ENCODE measurements around the gene BTBD3.

Gene BTBD3

GRCh38 chr20:11912659-11913415 is 4.9 kb upstream of the BTBD3 start:
- Histone ChIP-seq H3K9me3 (ENCODE audit: control insufficient read depth, insufficient read depth, low read length) (no peaks in the 10 kb centered on the region), H3K4me1 (ENCODE audit: control insufficient read depth, insufficient read depth, low read length) (peaks cover 28% of the 10 kb centered on the region), H3K27ac (ENCODE audit: low read depth, low read length) (no peak overlapping the region), H3K4me3 (ENCODE audit: low read depth, low read length) (no peak overlapping the region), H3K27me3 (ENCODE audit: control insufficient read depth, insufficient read depth, low read length) (no peaks in the 10 kb centered on the region), H3K9ac (ENCODE audit: low read depth, low read length) (no peak overlapping the region), H3K36me3 (ENCODE audit: control insufficient read depth, insufficient read depth, low read length) (no peaks in the 10 kb centered on the region)

GRCh38 chr20:11918391-11918845 is 725 bp downstream of the BTBD3 start:
- Histone ChIP-seq H3K4me1 (ENCODE audit: control insufficient read depth, insufficient read depth, low read length) (peaks cover 37% of the 10 kb centered on the region), H3K27me3 (ENCODE audit: control insufficient read depth, insufficient read depth, low read length) (no peaks in the 10 kb centered on the region), H3K36me3 (ENCODE audit: control insufficient read depth, insufficient read depth, low read length) (peaks cover 19% of the 10 kb centered on the region), H3K9ac (ENCODE audit: low read depth, low read length) (no peak overlapping the region), H3K27ac (ENCODE audit: low read depth, low read length) (no peak overlapping the region), H3K4me3 (ENCODE audit: low read depth, low read length) (no peak overlapping the region), H3K9me3 (ENCODE audit: control insufficient read depth, insufficient read depth, low read length) (no peaks in the 10 kb centered on the region)

- H3K4me3 ChIP-seq (ENCODE audit: low read depth, low read length), result no peak overlapping the region
- no peak overlapping the region for H3K9ac ChIP-seq (ENCODE audit: low read depth, low read length)
Observed at GRCh38 chr20:11918981-11919380, 1.3 kb downstream of the BTBD3 start.

GRCh38 chr20:11919581-11919980 is 1.9 kb downstream of the BTBD3 start:
- H3K27me3 ChIP-seq (ENCODE audit: control insufficient read depth, insufficient read depth, low read length), result no peaks in the 10 kb centered on the region
- peaks cover 37% of the 10 kb centered on the region for H3K4me1 ChIP-seq (ENCODE audit: control insufficient read depth, insufficient read depth, low read length)
- H3K9me3 ChIP-seq (ENCODE audit: control insufficient read depth, insufficient read depth, low read length), result no peaks in the 10 kb centered on the region
- H3K27ac ChIP-seq (ENCODE audit: low read depth, low read length), result no peak overlapping the region
- peaks cover 27% of the 10 kb centered on the region for H3K36me3 ChIP-seq (ENCODE audit: control insufficient read depth, insufficient read depth, low read length)
- no peak overlapping the region for H3K4me3 ChIP-seq (ENCODE audit: low read depth, low read length)
- H3K9ac ChIP-seq (ENCODE audit: low read depth, low read length), result no peak overlapping the region

More at GRCh38 chr20:11918981-11919380, 1.3 kb downstream of the BTBD3 start:
- Histone ChIP-seq H3K4me1 (ENCODE audit: control insufficient read depth, insufficient read depth, low read length) (peaks cover 37% of the 10 kb centered on the region), H3K27me3 (ENCODE audit: control insufficient read depth, insufficient read depth, low read length) (no peaks in the 10 kb centered on the region), H3K27ac (ENCODE audit: low read depth, low read length) (no peak overlapping the region), H3K9me3 (ENCODE audit: control insufficient read depth, insufficient read depth, low read length) (no peaks in the 10 kb centered on the region), H3K36me3 (ENCODE audit: control insufficient read depth, insufficient read depth, low read length) (peaks cover 24% of the 10 kb centered on the region)

- Histone ChIP-seq H3K4me3 (ENCODE audit: low read depth, low read length) (no peak overlapping the region), H3K36me3 (ENCODE audit: control insufficient read depth, insufficient read depth, low read length) (peaks cover 31% of the 10 kb centered on the region), H3K9me3 (ENCODE audit: control insufficient read depth, insufficient read depth, low read length) (no peaks in the 10 kb centered on the region), H3K27me3 (ENCODE audit: control insufficient read depth, insufficient read depth, low read length) (no peaks in the 10 kb centered on the region), H3K9ac (ENCODE audit: low read depth, low read length) (no peak overlapping the region), H3K4me1 (ENCODE audit: control insufficient read depth, insufficient read depth, low read length) (peaks cover 32% of the 10 kb centered on the region), H3K27ac (ENCODE audit: low read depth, low read length) (no peak overlapping the region)
Observed at GRCh38 chr20:11920083-11920482, 2.4 kb downstream of the BTBD3 start.

- H3K36me3 ChIP-seq (ENCODE audit: control insufficient read depth, insufficient read depth, low read length), result peaks cover 38% of the 10 kb centered on the region
Observed at GRCh38 chr20:11921321-11921720, 3.6 kb downstream of the BTBD3 start.

GRCh38 chr20:11922561-11922960 is 4.9 kb downstream of the BTBD3 start:
- Histone ChIP-seq H3K27me3 (ENCODE audit: control insufficient read depth, insufficient read depth, low read length) (no peaks in the 10 kb centered on the region), H3K27ac (ENCODE audit: low read depth, low read length) (no peak overlapping the region), H3K9ac (ENCODE audit: low read depth, low read length) (no peak overlapping the region), H3K36me3 (ENCODE audit: control insufficient read depth, insufficient read depth, low read length) (peaks cover 43% of the 10 kb centered on the region), H3K4me1 (ENCODE audit: control insufficient read depth, insufficient read depth, low read length) (peaks cover 12% of the 10 kb centered on the region), H3K9me3 (ENCODE audit: control insufficient read depth, insufficient read depth, low read length) (no peaks in the 10 kb centered on the region), H3K4me3 (ENCODE audit: low read depth, low read length) (no peak overlapping the region)

More at GRCh38 chr20:11921321-11921720, 3.6 kb downstream of the BTBD3 start:
- no peaks in the 10 kb centered on the region for H3K9me3 ChIP-seq (ENCODE audit: control insufficient read depth, insufficient read depth, low read length)
- H3K27me3 ChIP-seq (ENCODE audit: control insufficient read depth, insufficient read depth, low read length), result no peaks in the 10 kb centered on the region
- H3K4me3 ChIP-seq (ENCODE audit: low read depth, low read length), result no peak overlapping the region
- H3K4me1 ChIP-seq (ENCODE audit: control insufficient read depth, insufficient read depth, low read length), result peaks cover 19% of the 10 kb centered on the region
- no peak overlapping the region for H3K9ac ChIP-seq (ENCODE audit: low read depth, low read length)
- no peak overlapping the region for H3K27ac ChIP-seq (ENCODE audit: low read depth, low read length)

GRCh38 chr20:11924923-11925322 is 7.2 kb downstream of the BTBD3 start:
- H3K36me3 ChIP-seq (ENCODE audit: control insufficient read depth, insufficient read depth, low read length), result peaks cover 50% of the 10 kb centered on the region
- H3K9ac ChIP-seq (ENCODE audit: low read depth, low read length), result no peak overlapping the region
- H3K4me3 ChIP-seq (ENCODE audit: low read depth, low read length), result no peak overlapping the region
- H3K9me3 ChIP-seq (ENCODE audit: control insufficient read depth, insufficient read depth, low read length), result no peaks in the 10 kb centered on the region
- no peak overlapping the region for H3K27ac ChIP-seq (ENCODE audit: low read depth, low read length)
- no peaks in the 10 kb centered on the region for H3K27me3 ChIP-seq (ENCODE audit: control insufficient read depth, insufficient read depth, low read length)
- H3K4me1 ChIP-seq (ENCODE audit: control insufficient read depth, insufficient read depth, low read length), result peaks cover 2% of the 10 kb centered on the region; the same call in 1 of the 2 replicates

- H3K4me3 ChIP-seq (ENCODE audit: low read depth, low read length), result no peak overlapping the region
- H3K9ac ChIP-seq (ENCODE audit: low read depth, low read length), result no peak overlapping the region
- no peaks in the 10 kb centered on the region for H3K4me1 ChIP-seq (ENCODE audit: control insufficient read depth, insufficient read depth, low read length)
- H3K36me3 ChIP-seq (ENCODE audit: control insufficient read depth, insufficient read depth, low read length), result peaks cover 42% of the 10 kb centered on the region
- no peaks in the 10 kb centered on the region for H3K27me3 ChIP-seq (ENCODE audit: control insufficient read depth, insufficient read depth, low read length)
- H3K27ac ChIP-seq (ENCODE audit: low read depth, low read length), result no peak overlapping the region
- H3K9me3 ChIP-seq (ENCODE audit: control insufficient read depth, insufficient read depth, low read length), result no peaks in the 10 kb centered on the region
Observed at GRCh38 chr20:11926292-11926998, 8.8 kb downstream of the BTBD3 start.

- Histone ChIP-seq H3K4me3 (ENCODE audit: low read depth, low read length) (no peak overlapping the region), H3K4me1 (ENCODE audit: control insufficient read depth, insufficient read depth, low read length) (no peaks in the 10 kb centered on the region), H3K36me3 (ENCODE audit: control insufficient read depth, insufficient read depth, low read length) (peaks cover 20% of the 10 kb centered on the region), H3K27me3 (ENCODE audit: control insufficient read depth, insufficient read depth, low read length) (no peaks in the 10 kb centered on the region), H3K9ac (ENCODE audit: low read depth, low read length) (no peak overlapping the region), H3K27ac (ENCODE audit: low read depth, low read length) (no peak overlapping the region), H3K9me3 (ENCODE audit: control insufficient read depth, insufficient read depth, low read length) (no peaks in the 10 kb centered on the region)
Observed at GRCh38 chr20:11929947-11930346, 12.3 kb downstream of the BTBD3 start.

Data from HUES48 (cell line).